NCI-H2081 (cell line): ENCODE measurements around the gene KRTAP10-1.

Experiments used
- DNase-seq, 2 experiments: peaks; one replicate each; lab custom pipeline; 2025; lab: John Stamatoyannopoulos, UW

The KRTAP10-1 gene

DNA sequence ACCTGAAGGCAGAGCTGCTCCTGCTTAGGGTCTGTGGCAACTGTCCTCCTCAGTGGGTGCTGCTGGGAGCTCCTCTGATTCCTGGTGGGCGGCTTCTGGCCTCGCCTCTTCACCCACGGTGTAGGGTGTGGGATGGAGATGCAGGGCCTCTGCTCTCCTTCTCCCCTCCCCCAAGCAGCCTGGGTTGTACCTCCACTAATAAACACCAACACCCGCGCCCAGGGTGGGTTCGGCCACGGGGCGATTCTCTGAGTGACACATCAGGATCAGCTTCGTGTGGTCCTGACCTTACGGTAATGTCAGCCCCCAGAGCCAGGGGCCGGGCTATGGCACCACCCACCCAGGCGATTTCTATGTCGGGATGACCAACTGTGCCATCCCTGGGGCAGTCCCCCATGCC is 23.7 kb downstream of the KRTAP10-1 start:
- DNase-seq, result no peak

DNA sequence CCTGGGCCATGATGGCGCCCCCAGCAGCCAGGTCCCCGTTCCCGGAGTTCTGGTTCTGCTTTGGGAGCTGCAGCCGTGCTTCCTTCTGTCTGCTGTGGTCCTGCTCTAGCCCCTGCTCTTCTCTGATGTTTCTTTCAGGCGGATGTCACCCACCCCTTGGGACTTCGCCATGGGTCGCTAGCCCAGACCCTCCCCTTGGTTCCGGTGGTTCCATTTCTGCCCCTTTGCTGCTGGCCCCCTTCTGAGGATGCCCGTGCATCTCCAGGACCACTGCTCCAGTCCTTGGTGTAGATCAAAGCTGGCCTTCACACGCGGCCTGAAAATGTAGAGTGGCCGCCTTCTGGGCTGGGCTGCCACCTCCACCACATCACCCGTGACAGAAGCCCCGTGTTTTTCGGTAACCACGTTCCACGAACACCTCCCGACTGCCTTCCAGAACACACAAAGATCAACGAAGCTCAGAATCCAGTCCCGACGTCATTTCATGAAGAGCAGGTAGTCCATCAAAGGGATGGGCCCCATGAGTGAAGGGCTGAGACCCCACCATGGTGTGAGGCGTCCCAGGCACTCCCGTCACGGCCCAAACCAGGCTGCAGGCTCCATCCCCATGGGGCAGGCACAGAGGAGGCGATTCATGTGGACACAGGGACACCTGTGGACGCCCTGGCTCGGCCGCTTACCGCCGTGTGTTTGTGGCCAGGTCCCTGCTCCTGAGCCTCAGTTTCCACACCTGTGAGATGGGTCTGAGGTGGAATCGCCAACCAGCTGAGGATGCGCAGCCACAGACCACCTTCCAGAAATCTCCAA is 24.4 kb downstream of the KRTAP10-1 start:
- DNase-seq, result no peak

DNA sequence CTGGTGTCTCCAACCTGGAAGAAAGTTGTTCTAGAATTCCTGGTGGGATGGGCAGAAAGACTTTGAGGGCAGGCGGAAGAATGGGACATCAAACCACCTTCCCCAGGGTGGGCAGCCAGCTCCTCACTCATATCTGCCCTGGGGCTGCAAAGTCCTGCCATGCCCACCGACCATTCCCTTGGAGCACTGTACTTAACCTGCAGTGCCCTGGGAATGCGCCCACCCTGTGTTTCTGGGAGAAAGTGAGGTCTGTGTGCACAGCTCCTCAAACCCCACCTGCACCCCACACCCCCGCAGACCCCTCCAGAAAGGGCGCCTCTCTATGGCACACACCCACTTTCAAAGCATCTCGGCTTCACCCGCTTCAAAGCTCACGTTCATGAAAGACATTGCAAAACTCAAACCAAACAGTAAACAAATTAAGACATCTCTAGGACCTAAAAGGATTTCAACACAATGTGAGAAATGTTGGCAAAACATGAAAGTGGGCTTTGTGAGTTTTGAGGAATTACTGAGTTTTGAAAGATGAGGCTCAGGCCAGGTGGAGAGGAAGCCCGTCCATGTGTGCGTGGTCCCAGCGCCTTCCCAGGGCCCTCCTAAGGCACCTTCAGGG is 25.1 kb downstream of the KRTAP10-1 start:
- DNase-seq, result no peak

DNA sequence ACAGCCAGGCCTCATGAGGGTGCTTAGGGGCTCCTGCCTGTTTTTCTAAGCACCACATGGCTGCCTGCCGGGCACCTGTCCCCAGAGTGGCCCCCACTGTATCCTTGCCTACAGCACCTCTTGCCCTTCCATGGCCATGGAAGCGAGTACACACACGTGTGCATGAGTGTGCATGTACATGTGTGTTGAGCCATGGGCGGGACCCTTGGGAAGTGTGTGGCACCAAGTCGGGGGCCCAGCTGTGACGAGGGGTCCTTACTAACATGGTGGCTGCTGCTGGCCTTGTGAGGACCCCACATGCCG is 25.8 kb downstream of the KRTAP10-1 start:
- no peak for DNase-seq

DNA sequence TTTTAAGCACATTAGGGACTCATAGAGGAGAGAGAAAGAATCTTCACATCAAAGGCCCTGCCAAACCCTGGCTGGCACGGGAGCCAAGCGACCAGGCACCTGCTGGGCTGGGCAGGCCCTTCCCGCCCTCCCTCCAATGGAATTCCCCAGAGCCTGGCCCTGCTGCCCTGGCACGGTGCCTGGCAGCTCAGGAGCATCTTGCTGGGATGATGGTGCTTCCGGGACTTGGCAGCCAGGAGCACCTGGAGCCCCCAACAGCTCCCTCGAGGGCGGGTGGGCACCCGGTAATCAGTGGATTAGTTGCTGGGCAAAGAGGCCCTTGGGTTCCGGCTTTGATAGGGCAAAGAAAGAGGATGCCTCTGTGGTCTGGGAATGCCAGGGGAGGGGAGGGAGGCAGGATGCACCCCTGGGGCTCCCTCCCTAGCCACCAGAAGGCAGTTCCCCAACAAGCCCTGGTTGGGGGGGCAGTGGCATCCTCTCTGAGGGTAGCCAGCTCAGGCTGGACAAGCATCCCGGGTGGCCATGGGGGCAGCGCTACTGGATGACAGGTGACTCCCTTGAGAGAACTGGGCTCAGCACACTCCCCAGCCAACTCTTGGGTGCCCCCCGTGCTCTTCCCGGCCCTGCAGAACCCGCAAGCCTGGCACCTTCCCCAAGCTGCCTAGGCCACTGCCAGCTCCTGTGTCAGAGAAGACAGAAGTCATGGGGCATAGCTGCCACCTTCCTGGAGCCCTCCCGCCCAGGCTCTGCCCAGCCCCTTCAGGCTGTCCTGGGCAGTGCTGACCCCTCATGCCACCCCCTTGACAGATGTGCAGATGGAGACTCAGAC is 26.4 kb downstream of the KRTAP10-1 start:
- peak; percentile 42 to 69 for DNase-seq

DNA sequence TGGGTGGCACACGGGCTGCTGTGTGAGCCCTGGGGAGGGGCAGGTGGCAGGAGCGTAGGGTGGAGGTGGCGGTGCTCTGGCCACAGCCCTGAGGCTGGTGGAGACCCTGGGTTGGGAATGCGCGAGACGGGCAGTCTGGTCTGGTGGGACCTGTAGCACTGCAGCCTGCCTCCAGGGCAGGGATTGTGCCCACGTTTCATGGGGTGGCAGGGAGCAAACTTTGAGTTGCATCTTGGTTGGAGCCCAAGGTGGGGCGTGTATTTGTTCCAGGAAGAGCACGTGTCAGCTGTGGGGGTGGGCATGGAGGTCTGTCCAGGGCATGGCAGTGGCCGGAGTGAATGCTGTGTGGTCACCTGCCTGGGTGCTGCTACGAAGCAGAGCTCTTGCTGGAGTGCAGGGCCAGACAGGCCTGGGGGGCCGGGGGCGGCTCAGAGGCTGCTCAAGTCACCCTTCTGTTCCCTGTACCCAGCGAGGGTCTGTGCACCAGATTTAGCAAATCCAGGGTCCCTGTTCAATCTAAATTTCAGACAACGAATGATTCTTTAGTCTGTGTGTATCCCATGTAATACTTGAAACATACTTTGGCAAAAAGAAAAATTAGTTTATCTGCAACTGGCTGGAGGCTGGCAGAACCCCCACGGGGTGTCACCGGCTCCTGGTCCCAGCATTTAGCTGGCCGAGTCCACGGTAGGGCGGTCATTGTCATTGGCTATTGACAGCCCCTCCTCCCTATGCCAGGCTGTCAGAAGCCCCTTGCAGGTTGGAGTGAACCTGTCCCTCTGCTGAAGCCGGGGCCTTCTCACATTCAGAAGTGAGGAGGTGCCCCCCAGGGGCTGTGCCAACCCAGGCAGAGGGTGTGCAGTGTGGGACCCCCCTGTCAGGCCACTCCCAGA is 27.3 kb downstream of the KRTAP10-1 start:
- no peak for DNase-seq

DNA sequence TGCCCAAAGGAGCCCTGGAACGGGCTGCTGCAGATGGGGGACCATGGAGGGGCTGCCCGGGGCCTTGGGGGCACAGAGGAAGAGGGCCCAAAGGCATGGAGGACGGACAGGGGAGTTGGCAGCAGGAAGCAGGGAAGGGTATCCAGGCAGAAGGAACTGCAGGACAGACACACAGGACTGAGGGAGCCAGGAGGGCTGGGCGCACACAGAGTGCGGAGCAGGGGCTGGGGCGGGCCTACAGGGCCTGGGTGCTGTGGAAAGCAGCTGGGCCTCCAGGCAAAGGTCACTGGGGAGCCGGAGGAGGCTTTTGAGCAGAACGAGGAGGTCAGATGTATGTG is 28.1 kb downstream of the KRTAP10-1 start:
- DNase-seq, result no peak

DNA sequence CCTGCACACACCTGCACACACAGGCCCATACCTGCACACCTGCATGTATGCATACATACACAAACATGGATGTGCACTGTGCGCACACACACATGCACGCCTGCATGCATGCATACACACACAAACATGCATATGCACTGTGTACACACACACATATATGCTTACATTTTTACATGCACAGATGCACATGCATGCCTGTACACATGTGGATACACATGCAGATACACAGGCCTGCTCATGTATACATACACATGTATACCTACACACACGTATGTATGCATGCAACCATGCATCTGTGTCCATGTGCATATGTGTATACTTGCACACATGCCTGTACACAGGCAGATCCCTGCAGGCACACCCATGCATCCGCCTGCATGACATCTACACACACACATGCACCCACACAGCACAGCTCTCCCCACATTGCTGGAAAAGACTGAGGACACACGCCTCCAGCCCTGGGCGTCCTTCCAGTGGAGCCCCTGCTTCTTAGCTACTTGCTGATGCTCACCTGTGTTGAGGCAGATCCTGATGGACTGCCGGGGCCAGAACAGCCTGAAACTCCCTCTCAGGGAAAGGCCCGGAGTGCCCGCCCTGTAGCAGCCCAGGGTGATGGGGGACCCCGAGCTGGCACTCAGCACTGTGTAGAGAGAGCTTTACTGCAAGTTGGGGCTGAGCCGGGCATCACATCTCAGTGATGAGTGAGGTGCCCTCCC is 28.6 kb downstream of the KRTAP10-1 start:
- no peak for DNase-seq

DNA sequence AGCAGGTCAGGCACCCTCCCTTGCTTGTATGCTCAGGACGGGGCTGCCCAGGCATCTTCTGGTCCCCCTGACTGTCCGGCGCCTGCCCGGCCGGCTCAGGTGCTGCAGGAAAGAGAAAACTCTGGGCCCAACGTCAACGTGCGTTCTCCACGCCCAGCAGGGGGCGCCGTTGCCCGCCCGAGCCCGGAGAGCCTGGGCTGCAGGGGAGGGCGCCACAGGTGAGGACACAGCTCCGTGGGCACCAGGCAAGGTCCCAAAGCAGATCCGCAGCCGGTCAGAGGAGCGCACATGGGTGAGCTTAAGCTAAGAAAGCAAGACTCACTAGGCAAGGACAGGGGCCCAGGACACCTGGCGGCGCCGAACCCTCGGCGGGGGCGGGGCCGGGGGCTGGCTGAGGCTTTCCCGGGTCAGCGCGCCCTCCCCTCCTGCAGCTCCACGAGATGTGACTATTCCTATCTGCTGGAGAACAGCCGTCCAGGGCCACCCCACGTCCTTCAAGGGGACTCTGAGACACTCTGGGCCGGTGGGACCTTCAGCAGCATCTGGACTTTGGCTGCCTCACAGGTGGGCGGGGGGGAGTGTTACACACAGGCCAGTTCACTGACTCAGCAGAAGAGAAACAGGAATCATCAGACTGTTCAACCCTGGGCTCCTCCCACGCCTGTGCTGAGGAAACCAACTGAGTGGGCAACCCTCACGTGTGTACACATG is 29.3 kb downstream of the KRTAP10-1 start:
- DNase-seq, result peak; percentile 55 to 65

DNA sequence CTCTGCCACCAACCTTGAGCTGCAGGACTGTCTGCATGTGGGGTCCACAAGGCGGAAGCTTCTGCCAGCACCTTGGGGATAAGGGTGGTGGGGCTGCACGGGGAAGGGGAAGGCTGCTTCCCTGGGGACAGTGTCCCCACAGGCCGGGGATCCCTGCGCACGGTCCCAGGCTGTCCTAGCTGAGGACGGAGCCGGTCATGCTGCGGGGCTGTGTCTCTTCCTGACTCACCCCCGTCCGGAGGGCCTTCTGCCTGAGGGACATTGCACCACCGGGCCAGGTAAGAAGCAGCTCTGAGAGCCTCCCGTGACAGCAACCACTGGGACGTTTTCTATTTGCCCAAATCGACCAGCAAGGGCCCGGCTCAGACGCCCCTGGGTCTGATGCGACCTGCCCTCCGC is 29.9 kb downstream of the KRTAP10-1 start:
- no peak for DNase-seq

DNA sequence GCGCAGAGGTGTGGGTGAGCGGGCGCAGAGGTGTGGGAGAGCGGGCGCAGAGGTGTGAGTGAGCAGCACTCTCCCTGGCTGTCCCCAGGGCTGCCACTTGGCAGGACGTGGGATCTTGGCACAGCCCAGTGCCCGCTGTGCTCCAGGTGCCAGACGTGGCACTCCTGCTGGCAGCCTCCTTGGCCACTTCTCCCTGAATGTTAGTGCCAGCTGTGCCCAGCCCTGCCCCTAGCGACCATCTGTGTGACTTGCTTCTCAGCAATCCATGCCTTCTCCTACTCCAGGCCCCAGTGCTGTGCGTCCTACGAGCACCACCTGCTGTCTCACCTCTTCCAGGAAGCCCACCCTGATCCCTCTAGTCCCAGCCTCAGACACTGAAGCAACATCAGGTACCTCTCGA is 30.5 kb downstream of the KRTAP10-1 start:
- DNase-seq, result peak; percentile 65 to 81

DNA sequence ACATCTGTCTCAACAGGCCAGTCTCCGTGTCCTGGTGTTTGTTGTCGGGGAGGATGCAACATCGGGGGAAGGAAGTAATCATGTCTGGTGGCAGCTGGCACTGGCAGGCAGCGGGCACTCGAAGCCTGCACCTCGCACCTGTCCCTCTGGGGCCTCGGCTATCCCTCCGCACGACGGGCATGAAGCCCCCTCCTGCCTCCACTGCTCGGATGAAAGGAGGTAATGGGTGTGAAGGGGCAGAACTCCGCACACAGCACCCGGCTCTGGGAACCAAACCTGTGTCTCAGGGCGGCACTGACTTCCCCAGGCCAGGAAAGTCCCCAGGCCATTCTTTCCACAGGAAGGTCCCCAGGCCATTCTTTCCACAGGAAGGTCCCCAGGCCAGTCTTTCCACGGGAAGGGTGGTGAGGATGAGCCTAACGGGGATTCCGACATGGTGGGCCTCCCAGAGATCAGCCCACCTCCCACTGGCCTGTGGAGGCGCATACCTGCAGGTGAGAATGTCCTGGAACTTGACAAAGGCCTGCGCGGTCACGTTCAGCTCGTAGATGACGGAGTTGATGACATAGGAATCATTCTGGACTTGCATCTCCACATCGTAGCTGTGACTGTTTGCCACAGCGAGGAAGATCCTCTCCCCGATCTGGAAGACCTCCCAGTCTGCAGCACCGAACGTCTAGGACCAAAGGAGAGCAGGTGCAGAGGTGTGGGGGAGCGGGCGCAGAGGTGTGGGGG is 31.1 kb downstream of the KRTAP10-1 start:
- DNase-seq, result no peak

DNA sequence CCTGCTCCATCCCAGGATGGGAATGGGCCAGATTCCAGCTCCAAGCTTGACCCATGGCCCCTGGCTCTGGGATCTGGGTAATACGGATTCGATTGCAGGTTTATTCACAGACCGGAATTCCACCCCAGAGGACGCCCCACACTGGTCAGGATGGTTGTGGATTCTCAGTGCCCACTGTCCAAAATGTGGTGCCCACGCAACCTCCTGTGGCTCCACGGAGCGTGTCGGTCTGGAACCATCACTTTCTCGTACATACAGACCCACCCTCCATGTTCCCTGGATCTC is 31.6 kb downstream of the KRTAP10-1 start:
- no peak for DNase-seq

DNA sequence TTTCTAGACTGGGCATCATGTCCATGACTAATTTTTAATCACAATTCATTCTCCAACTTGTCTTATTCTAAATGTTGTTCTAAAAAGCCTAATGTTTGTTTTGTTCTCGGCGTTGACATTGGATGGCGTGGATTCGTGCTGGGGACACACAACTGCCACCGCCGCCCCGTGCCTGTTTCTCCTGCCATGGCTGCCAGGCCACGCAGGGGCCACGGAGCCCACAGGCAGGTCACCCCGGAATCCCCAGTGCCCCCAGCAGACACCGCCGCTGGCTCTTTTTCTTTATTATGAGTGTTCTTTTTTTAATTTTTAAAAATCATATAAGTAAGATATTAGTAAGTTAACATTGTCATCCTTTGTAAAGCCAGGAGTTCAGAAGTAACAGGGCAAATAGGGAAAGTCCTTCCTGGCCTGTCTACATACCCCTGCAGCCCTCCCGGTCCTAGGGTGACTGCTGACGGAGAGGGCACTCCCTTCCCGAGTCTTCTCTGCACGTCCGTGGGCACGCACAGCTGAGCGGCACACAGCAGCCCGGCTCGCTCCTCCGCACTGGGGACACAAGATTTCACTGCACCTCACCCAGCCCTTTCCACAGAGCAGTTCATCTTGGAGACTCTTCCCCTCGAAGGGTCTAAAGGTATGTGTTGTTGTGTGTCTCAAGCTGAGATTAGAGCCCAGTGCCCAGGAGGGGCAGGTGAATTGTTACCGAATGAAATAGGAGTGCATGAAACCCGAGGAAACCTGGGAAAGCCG is 32.1 kb downstream of the KRTAP10-1 start:
- no peak for DNase-seq

DNA sequence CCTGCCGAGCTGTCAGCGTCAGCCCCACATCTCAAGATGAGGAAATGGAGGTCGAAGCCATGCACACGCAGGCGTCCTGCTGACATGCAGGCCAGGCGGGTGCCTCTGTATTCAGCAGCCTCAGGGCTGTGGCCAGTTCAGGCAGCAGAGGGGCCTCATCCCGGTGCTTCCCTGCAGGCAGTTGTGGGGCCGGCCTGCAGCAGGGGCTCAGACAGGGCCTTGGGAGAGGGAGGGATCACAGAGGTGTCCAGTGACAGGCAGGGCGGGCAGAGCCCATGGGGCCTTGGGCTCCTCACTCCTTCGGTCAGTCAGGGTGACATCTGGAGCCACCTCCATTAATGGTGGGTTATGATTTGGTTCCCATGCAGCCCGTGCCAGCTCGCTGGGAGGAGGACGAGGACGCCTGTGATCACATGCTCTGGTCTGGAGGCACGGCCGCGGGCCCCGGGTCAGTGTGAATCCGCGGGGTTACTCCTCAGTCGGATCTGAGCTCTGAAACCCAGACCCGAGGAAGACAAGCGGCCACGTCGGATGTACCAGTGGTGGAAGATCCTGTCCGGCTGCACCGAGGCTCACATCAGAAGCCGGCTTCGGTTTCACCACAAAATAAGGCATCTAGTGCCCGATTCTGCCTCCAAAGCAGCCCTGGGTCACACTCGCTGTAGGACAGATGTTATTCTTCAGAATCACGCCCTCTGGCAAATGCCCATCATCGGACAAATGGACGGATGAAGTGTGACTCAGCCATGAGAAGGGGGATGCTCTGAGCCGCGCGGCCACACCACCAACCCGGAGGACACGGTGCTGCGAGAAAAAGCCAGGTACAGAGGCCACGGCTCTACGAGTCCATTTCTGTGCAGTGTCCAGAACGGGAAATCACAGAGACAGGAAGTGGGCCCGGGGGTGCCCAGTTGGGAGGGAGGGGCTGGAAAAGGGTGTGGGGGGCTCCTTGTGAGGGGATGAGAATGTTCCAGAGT is 33.4 kb downstream of the KRTAP10-1 start:
- no peak for DNase-seq

DNA sequence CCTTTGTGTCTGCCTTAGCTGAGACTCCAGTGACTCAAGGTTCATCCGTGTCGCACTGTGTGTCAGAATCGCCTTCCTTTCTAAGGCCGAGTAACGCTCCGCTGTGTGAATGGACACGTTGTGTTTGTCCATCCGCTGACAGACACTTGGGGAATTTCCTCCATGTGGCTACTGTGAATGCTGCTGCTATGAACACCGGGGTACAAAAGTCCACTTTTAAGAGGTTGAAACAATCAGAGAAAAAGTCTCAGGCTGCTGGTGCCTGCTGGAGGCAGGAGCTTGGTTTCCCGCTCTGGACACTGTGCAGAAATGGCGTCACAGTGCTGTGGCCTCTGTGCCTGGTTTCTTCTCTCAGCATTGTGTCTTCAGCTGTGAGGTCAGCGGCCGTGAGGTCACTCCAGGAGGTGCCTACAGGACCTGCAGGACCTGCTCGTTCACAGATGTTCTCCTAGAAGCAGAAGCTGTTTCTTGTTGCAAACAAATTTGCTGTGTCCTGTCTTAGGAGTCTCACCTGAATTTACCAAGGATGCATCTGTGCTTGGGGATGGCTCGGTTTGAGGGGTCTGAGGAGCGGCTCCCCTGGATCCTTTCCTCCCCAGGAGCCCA is 34.2 kb downstream of the KRTAP10-1 start:
- no peak for DNase-seq

DNA sequence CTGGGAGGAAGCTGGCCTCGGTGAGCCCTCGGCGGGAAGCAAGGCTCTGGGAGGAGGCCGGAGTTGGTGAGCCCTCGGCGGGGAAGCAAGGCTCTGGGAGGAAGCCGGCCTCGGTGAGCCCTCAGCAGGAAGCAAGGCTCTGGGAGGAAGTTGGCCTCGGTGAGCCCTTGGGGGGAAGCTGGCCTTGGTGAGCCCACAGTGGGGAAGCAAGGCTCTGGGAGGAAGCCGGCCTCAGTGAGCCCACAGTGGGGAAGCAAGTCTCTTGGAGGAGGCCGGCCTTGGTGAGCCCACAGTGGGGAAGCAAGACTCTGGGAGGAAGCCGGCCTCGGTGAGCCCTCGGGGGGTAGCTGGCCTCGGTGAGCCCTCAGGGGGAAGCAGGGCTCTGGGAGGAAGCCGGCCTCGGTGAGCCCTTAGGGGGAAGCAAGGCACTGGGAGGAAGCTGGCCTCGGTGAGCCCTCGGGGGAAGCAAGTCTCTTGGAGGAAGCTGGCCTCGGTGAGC is 36.0 kb downstream of the KRTAP10-1 start:
- DNase-seq, result no peak
